ENCODE results near the gene SOCS6. TPM values are rescaled to one million over a fixed set of nuclear protein-coding genes. Genes with fewer than 3 reads are reported as not detected.

Gene SOCS6
- total RNA-seq, 1 donor from 2014 or later: 18.7 TPM

DNA sequence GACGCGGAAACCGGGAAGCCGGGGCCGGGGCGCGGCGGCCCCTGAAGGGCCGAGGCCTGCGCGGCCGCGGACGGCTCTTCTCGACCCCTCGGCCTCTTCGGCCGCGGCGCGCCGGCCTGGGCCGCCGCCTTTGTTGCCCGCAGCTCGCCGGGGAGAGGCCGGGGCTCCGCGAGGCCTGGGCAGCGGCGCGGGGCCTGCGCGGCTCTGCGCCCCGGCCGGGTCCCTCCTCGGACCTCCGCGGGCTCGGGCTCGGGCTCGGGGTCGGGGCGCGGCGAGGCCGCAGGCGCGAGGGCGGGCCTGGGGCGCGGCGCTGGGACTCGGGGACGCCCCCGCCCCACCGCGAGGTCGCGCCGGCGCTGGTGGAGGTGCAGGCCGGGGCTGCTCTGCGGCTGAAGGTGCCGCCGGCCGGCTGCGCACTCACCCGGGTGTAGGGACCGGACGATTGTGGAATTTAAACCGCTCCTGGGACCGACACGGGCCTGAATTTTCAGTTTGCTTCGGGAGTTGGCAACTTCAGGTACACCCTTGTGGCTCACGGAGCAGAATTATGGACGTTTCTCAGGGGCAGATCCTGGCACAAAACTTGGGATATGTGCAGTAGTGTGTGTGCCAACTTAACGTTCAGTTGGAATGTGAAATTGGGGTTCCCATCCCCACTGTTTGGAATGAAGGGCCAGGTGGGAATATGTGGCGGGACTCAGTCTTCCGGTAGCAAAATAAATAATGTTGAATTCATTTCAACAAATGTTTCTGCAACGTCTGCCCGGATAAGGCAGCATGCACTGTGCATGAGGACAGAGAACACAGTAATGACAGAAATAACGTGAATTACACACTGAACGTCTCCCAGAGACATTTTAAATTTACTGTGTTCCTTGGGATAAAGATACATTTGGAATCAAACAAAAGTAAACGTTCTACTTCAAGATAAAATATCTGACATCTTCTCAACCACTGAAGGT lies 787 bp downstream of the SOCS6 start:
- no peak for DNase-seq

GRCh38 chr18:70290482-70291294 lies 1.8 kb downstream of the SOCS6 start:
- DNase-seq: no peak

- no peak for DNase-seq
Measured at GRCh38 chr18:70291295-70291574, 2.4 kb downstream of the SOCS6 start.

GRCh38 chr18:70292628-70293027 lies 3.8 kb downstream of the SOCS6 start:
- no peak for DNase-seq

- DNase-seq: no peak
Measured at GRCh38 chr18:70293166-70293565, 4.3 kb downstream of the SOCS6 start.

GRCh38 chr18:70294471-70295191 lies 5.8 kb downstream of the SOCS6 start:
- no peak for DNase-seq

DNA sequence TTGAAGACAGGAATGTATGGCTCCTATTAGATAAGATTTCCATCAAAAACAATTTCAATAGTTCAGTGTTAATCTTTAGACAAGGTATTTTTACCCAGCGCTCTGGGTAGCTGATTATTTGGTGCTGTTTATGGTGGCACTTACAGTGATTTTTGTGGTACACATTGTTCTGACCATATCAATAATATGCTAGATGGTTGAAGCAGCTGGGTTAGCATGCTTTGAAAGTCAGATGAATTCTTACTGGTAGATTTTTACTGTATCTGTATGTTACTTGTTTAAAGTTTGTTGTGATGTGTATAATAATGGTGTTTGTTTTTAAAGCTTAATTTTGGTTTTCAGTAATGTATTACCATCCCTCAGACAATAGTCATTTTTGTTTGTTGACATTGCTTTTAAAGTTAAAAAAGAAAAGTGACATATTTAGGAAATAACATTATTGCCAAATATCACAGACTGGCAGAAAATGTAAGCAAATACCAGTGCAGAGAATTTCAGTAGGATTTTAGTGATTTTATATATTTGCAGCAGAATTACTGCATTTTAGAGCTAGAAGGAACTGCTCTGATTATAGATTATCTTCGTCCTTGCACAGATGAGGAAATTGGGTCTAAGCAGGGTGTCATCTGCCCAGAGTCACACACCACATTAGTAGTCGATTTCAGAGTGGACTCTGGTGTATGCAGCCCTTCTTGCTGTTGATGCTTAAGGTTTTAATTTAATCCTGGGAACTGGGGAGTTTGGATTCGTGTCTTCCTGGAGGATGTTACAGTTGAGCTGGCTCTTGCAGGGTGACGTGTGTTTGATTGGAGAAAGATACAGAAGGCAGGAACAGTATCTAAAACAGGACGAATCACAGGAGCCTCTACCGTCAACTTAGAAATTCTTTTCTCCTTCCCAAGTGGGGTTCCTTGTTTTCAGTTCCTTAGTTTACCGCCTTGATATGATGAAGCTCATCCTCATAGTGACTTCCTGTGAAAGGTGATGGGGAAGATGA lies 6.6 kb downstream of the SOCS6 start:
- no peak for DNase-seq

DNA sequence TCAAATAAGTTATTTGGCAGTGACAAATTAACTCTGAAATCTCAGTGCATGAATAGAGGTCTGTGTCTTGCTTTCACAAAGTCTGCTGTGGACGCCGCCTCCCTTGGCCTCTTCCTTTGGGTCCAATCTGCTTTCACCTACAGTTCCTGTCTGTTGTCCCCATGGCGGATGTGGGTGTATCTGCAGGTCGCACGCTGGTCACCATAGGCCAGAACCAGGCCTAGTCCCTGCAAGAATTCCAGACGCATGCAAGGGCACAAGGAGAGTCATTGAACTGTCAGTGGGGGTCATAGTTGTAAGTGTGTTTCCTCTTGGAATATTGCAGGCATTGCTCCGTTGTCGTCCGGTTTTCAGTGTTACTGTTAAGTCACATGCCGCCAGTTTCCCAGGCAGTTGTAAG lies 7.4 kb downstream of the SOCS6 start:
- no peak for DNase-seq

- no peak for DNase-seq
Measured at GRCh38 chr18:70296781-70297180, 7.9 kb downstream of the SOCS6 start.

GRCh38 chr18:70299393-70299792 lies 10.5 kb downstream of the SOCS6 start:
- no peak for DNase-seq

GRCh38 chr18:70301667-70302066 lies 12.8 kb downstream of the SOCS6 start:
- DNase-seq: no peak

GRCh38 chr18:70308555-70309294 lies 19.9 kb downstream of the SOCS6 start:
- DNase-seq: no peak

DNA sequence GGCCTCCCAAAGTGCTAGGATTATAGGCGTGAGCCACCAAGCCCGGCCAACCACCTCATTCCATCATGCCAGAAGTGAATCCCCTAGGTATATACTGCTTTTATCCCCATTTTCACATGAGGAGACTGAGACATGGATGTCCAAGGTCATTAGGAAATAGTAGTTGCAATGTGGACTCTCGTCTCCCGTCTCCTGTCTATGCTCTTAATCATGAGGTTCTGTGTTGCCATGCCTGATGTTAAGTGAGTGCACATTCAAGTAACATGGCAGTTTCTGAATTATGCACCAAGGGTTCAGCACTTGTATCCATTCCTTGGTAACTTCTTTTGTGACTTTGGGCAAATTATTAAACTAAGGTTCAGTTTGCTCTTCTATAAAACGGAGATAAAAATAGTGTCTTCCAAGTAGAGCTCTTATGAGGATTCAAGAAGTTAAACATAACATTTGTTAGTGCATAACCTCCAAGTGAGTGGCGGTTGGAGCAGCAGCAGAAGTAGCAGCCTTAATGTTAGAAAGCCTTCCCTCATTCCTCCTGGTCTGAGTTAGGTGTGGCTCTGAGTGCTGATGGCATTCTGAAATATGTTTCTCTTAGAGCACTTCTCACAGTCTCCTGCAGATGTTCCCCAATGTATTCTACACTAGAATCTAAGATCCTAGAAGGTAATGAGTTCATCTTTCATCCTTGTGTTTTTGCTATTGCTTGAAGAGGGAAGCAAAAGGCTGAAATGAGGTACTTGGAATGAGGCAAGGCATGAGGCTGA lies 21.9 kb downstream of the SOCS6 start:
- no peak for DNase-seq

DNA sequence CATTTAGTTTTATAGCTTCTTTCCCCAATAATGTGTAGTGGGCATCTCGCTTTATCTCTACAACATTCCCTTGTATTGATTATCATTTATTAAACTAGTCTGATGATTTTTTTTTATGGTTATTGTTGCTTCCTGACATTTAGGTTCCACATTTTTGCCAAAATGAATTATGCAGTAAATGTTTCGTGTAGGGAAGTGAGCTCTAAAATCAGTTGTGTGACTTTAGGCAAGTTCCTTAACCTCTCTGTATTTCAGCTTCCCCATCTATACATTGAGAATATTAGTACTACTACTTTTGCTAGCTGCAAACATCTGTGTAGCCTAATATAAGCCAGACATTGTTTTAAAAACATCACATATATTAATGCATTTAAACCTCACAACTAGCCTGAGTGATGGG lies 22.9 kb downstream of the SOCS6 start:
- DNase-seq: no peak

DNA sequence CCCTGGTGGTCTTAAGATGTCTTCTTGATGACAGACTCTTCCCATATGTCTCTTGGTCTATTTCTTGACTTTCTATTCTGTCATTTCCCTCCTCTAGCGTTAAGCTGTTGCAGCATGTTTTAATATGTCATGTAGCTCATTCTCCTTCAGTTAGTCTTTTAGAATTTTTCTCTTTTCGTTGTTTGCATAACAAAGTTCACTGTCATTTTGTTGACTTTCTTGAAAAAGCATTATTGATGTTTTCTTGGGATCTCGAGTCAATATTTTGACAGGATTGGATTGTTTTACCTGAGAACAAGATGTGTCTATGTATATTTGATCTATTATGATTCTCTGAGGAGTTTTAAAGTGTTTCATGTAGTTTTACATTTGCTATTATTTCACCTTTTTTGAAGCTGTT lies 24.8 kb downstream of the SOCS6 start:
- DNase-seq: no peak

DNA sequence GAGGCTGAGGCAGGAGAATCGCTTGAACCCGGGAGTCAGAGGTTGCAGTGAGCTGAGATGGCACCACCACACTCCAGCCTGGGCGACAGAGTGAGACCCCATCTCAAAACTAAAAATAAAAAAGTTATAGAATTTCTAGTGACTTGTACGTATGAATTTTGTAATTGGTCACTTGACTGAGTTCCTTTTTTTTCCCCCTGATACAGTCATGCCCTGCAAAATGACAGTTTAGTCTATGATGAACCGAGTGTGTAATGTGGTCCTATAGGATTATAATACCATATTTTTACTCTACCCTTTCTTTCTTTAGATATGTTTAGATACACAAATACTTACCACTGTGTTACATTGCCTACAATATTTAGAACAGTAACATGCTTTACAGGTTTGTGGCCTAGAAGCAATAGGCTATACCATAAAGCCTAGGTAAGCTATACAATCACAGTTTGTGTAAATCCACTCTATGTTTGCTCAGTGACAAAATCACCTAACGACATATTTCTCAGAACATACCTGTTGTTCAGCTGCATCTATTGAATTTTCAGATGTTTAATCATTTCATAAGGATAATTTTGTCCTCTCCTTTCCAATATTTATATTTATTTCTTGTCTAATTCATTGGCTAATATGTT lies 25.4 kb downstream of the SOCS6 start:
- DNase-seq: no peak

DNA sequence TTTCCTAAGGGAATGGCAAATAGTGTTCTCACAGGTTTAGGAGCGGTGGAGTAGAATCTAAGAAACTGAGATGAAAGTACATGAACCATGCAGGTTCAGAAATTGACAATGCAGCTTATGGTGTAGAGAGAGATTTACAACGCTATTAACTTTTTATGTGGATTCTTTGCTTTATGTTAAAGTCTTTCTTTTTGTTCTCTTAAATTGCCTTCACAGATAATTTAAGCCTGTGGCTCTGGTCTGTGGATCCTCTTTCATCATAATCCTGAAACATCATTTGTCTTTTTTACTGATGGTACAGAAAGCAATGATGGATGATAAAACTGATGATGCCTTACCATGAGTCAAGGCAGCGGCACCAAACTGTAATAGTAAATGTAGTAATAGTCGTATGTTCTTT lies 30.3 kb downstream of the SOCS6 start:
- DNase-seq: no peak

DNA sequence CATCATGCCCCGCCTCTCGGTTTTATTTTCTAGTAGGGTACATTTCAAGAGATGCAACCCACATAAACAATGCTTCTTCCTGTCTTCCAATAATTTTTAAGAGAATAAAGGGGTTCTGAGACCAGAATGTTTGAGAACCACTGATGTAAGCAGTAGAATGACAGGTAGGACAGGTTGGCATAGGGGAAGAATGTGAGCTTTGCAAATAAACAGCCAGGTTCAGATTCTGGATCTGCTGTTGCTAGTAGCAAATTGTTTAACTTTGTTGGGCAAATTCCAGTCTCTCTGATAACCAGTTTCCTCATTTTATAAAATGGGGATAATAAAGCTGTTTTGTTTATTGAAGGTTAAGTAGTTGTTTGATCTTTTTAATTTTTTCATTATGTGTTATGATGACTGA lies 32.8 kb downstream of the SOCS6 start:
- DNase-seq: no peak

- no peak for DNase-seq
Measured at GRCh38 chr18:70322385-70322784, 33.5 kb downstream of the SOCS6 start.

DNA sequence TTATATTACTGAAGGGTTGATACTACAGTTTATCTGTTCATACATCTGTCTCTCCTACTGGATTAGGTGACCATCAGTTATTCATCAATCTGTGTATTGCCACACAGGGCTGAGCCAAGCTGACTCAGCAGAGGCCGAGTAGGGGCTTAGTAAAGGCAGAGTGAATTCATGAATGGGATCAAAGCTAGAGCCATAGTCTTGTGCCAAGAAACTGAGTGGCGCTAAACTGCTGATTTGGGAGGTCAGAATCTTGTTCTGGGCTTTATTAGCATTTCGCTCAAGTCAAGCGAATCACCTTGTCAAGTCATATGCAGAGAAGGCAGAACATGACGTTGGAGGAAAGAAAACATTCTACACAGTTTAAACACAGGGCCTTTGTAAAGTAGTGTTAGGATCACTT lies 34.1 kb downstream of the SOCS6 start:
- no peak for DNase-seq

Data from skin of body (tissue), 2 donors.